Germinal center (tissue), 1 donor: ENCODE data around the gene WBP1L.
"Not testable (repeated sequence)": the region's sequence is repeated elsewhere in the genome, so short reads cannot be mapped to it uniquely, and the experiment has no call there.

ENCODE experiments used
- DNase-seq: peaks from one replicate; pipeline ENCODE4 v3.0.0; 2012; ENCODE audit warnings: mixed read lengths, low spot score

Gene WBP1L

GRCh38 chr10:102758933-102759262, 15.2 kb downstream of the WBP1L start:
- not testable (repeated sequence) for DNase-seq

- no peak for DNase-seq
These were observed 15.9 kb downstream of the WBP1L start for GRCh38 chr10:102759497-102760210.

GRCh38 chr10:102761981-102762380, 18.2 kb downstream of the WBP1L start:
- no peak for DNase-seq

GRCh38 chr10:102762401-102763015, 18.8 kb downstream of the WBP1L start:
- no peak for DNase-seq

GRCh38 chr10:102763037-102763607, 19.4 kb downstream of the WBP1L start:
- no peak for DNase-seq

GRCh38 chr10:102764470-102765161, 20.9 kb downstream of the WBP1L start:
- DNase-seq: no peak

GRCh38 chr10:102765336-102765735, 21.6 kb downstream of the WBP1L start:
- DNase-seq: no peak

GRCh38 chr10:102767428-102768160, 23.8 kb downstream of the WBP1L start:
- DNase-seq: no peak

GRCh38 chr10:102769375-102770107, 25.8 kb downstream of the WBP1L start:
- no peak for DNase-seq

GRCh38 chr10:102770108-102770482, 26.3 kb downstream of the WBP1L start:
- DNase-seq: no peak

- no peak for DNase-seq
These were observed 27.0 kb downstream of the WBP1L start for GRCh38 chr10:102770792-102771191.

GRCh38 chr10:102773320-102773719, 29.6 kb downstream of the WBP1L start:
- no peak for DNase-seq

GRCh38 chr10:102773986-102774385, 30.2 kb downstream of the WBP1L start:
- no peak for DNase-seq

GRCh38 chr10:102775201-102775934, 31.6 kb downstream of the WBP1L start:
- DNase-seq: no peak

GRCh38 chr10:102775935-102776669, 32.4 kb downstream of the WBP1L start:
- no peak for DNase-seq

GRCh38 chr10:102776779-102777456, 33.2 kb downstream of the WBP1L start:
- DNase-seq: no peak

GRCh38 chr10:102777711-102778453, 34.1 kb downstream of the WBP1L start:
- no peak for DNase-seq

- DNase-seq: no peak
These were observed 35.0 kb downstream of the WBP1L start for GRCh38 chr10:102778781-102779180.
